GM13977 (cell line): Measurements from ENCODE around the gene HEPACAM.

ENCODE experiments used
- DNase-seq: peaks from one replicate; pipeline ENCODE4 v3.0.0; 2012; ENCODE audit warnings: low spot score
- CTCF ChIP-seq: IDR thresholded peaks from 2 replicates; pipeline ENCODE4 v1.5.1; 2012; ENCODE audit warnings: mild to moderate bottlenecking, control low read depth; ENCODE audit not compliant: insufficient read depth; ENCODE audit errors: extremely low read depth, missing control alignments
- in situ Hi-C: fragments of 300-500 bp; cut with MboI; formaldehyde crosslinking; loops from one replicate; pipeline ENCODE4 v1.12.0; 2022; ENCODE audit warnings: low sequenced_read_pairs, low pct_unique_long_range_greater_than_20kb, mixed read lengths, inconsistent platforms; ENCODE audit not compliant: unreplicated experiment

The HEPACAM gene

GRCh38 chr11:124920870-124921609, 14.8 kb downstream of the HEPACAM start:
- in situ Hi-C loops = no loop called here
- no peak for TF ChIP-seq CTCF
- peak; percentile 83 for DNase-seq

GRCh38 chr11:124920356-124920755, 15.5 kb downstream of the HEPACAM start:
- no peak for DNase-seq
- no peak for TF ChIP-seq CTCF
- in situ Hi-C loops = no loop called here

GRCh38 chr11:124919898-124920297, 15.9 kb downstream of the HEPACAM start:
- no peak for TF ChIP-seq CTCF
- DNase-seq = no peak
- in situ Hi-C loops = no loop called here

GRCh38 chr11:124918950-124919349, 16.9 kb downstream of the HEPACAM start, which contains the start of gene HEPN1:
TSS of gene HEPN1 (plus strand) at chr11:124919250.
- DNase-seq = no peak
- in situ Hi-C loops = no loop called here
- no peak for TF ChIP-seq CTCF

GRCh38 chr11:124917115-124917637, 18.7 kb downstream of the HEPACAM start:
- no peak for TF ChIP-seq CTCF
- in situ Hi-C loops = no loop called here
- DNase-seq = no peak

GRCh38 chr11:124916370-124916710, 19.5 kb downstream of the HEPACAM start:
- in situ Hi-C loops = no loop called here
- no peak for TF ChIP-seq CTCF
- DNase-seq = no peak
